Fibroblast of lung (primary cell): Measurements from ENCODE around the gene MEFV. TPM values are rescaled to one million over a fixed set of nuclear protein-coding genes. Genes with fewer than 3 reads are reported as not detected.

Experiments
- DNase-seq, 2 donors: peaks; one replicate each; pipeline versions ENCODE4 v3.0.0 to v3.0.0-alpha.2; 2010; ENCODE audit warnings: low read depth in 2 of 2
- H2AFZ ChIP-seq: 2 replicates; pipeline ENCODE4 v1.5.1; 2012; ENCODE audit warnings: low read length, control low read depth, inconsistent platforms
- H3K27ac ChIP-seq: 2 replicates; pipeline ENCODE4 v1.5.1; 2011; ENCODE audit warnings: low read length, control low read depth; ENCODE audit not compliant: insufficient read depth
- H3K27me3 ChIP-seq: 2 replicates; pipeline ENCODE4 v1.5.1; 2011; ENCODE audit warnings: mild to moderate bottlenecking, low read length; ENCODE audit not compliant: control insufficient read depth, insufficient read depth
- H3K36me3 ChIP-seq: 2 replicates; pipeline ENCODE4 v1.5.1; 2011; ENCODE audit warnings: low read length; ENCODE audit not compliant: control insufficient read depth, insufficient read depth
- H3K4me1 ChIP-seq: 2 replicates; pipeline ENCODE4 v1.5.1; 2011; ENCODE audit warnings: low read length; ENCODE audit not compliant: control insufficient read depth, insufficient read depth; ENCODE audit errors: extremely low read depth
- H3K4me2 ChIP-seq: 2 replicates; pipeline ENCODE4 v1.5.1; 2011; ENCODE audit warnings: low read length, control low read depth; ENCODE audit not compliant: insufficient read depth; ENCODE audit errors: extremely low read depth
- H3K4me3 ChIP-seq, 4 experiments: fragments of 200-600 bp in 1 of 4; sonication (generic) in 1 of 4; replicated peaks in 1 of 4; 2 replicates each; pipeline ENCODE4 v1.5.1; 2011 to 2016; ENCODE audit warnings: low read length in 4 of 4, low read depth in 3 of 4, mild to moderate bottlenecking in 3 of 4, control low read depth in 2 of 4, inconsistent platforms in 1 of 4, mixed read lengths in 1 of 4; ENCODE audit not compliant: insufficient read depth in 1 of 4; ENCODE audit errors: control extremely low read depth in 1 of 4
- H3K79me2 ChIP-seq: 2 replicates; pipeline ENCODE4 v1.5.1; 2012; ENCODE audit warnings: mild to moderate bottlenecking, low read length, inconsistent platforms; ENCODE audit not compliant: control insufficient read depth, insufficient read depth
- H3K9ac ChIP-seq: 2 replicates; pipeline ENCODE4 v1.5.1; 2011; ENCODE audit warnings: mild to moderate bottlenecking, low read length, control low read depth; ENCODE audit not compliant: insufficient read depth
- H3K9me3 ChIP-seq: 2 replicates; pipeline ENCODE4 v1.5.1; 2012; ENCODE audit warnings: low read depth, low read length; ENCODE audit not compliant: control insufficient read depth, insufficient read depth
- H4K20me1 ChIP-seq: 2 replicates; pipeline ENCODE4 v1.5.1; 2011; ENCODE audit warnings: low read length; ENCODE audit not compliant: control insufficient read depth, insufficient read depth; ENCODE audit errors: extremely low read depth
- EZH2 ChIP-seq: IDR thresholded peaks from 2 replicates; pipeline ENCODE4 v1.5.1; 2012; ENCODE audit warnings: low read length, control low read depth, mild to moderate bottlenecking; ENCODE audit errors: missing control alignments
- polyA plus RNA-seq, 2 donors: library from polyadenylated mRNA; depleted of rRNA in 1 of 2; stranded (reverse) in 1 of 2; unstranded in 1 of 2; fragments of >200 nt; gene quantifications; 2 replicates each; pipeline ENCODE4 v1.2.1, GENCODE V29; 2011 to 2012; ENCODE audit warnings: missing spikeins in 1 of 2
- total RNA-seq: library from RNA; depleted of rRNA; stranded (reverse); fragments of >200 nt; gene quantifications from 2 replicates; pipeline ENCODE4 v1.2.1, GENCODE V29; 2014
- TF ChIP-seq, protein P1 (sequence below), 2 donors: IDR thresholded peaks in 1 of 2; conservative IDR thresholded peaks in 1 of 2; 1 replicate in 1 of 2; 2 replicates in 1 of 2; pipeline ENCODE4 v1.5.1; 2011 to 2012; ENCODE audit warnings: low read length in 2 of 2, control low read depth in 1 of 2, inconsistent platforms in 1 of 2, low read depth in 1 of 2, mild to moderate bottlenecking in 1 of 2

Gene MEFV
- total and polyA plus RNA-seq, 2 donors (not counting 1 experiment from before 2014, with no cell fraction given) = 0.17 TPM; not detected in 1

- no peaks in the 10 kb centered on the region for H3K27me3 ChIP-seq
- no peaks in the 10 kb centered on the region for H3K36me3 ChIP-seq
- H3K4me2 ChIP-seq = no peak overlapping the region
- no peak overlapping the region for H2AFZ ChIP-seq
- H3K9me3 ChIP-seq = no peaks in the 10 kb centered on the region
- no peak overlapping the region for H3K4me3 ChIP-seq
- no peak for DNase-seq
- H3K79me2 ChIP-seq = no peaks in the 10 kb centered on the region
- H3K4me1 ChIP-seq = no peaks in the 10 kb centered on the region
- no peak overlapping the region for H3K9ac ChIP-seq
- H3K27ac ChIP-seq = no peak overlapping the region
- TF ChIP-seq, protein P1, sequence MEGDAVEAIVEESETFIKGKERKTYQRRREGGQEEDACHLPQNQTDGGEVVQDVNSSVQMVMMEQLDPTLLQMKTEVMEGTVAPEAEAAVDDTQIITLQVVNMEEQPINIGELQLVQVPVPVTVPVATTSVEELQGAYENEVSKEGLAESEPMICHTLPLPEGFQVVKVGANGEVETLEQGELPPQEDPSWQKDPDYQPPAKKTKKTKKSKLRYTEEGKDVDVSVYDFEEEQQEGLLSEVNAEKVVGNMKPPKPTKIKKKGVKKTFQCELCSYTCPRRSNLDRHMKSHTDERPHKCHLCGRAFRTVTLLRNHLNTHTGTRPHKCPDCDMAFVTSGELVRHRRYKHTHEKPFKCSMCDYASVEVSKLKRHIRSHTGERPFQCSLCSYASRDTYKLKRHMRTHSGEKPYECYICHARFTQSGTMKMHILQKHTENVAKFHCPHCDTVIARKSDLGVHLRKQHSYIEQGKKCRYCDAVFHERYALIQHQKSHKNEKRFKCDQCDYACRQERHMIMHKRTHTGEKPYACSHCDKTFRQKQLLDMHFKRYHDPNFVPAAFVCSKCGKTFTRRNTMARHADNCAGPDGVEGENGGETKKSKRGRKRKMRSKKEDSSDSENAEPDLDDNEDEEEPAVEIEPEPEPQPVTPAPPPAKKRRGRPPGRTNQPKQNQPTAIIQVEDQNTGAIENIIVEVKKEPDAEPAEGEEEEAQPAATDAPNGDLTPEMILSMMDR (conservative IDR thresholded peaks at IDR 0.05 in 1 of 2, IDR thresholded peaks at IDR 0.05 in 1 of 2; ENCODE audit: low read depth in 1 of 2, low read length in 2 of 2) = no peak
- no peak for TF ChIP-seq EZH2
- no peaks in the 10 kb centered on the region for H4K20me1 ChIP-seq
These were observed 2.1 kb downstream of the MEFV start for GRCh38 chr16:3254309-3254708.

DNA sequence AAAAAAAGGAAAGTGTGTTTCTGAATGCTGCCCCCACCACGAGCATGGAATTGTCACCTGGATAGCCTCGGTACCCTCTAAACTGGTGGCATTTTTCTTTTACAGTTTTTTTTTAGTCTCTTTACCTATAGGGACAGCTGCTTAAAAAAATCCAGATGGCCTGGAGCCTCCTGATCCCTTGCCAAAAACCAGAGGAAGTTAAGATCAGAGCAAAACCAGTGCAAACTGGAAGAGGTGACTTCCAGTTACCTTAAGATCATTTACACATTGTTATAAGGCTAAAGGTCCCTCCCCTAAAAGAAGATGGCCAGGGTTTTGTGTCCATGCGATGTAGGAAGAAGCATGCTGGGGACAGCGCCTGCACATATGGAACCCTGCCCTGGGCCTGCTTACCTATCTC lies 3.5 kb downstream of the MEFV start:
- no peak overlapping the region for H3K4me2 ChIP-seq
- DNase-seq = no peak
- no peak overlapping the region for H3K9ac ChIP-seq
- no peaks in the 10 kb centered on the region for H3K9me3 ChIP-seq
- H3K4me1 ChIP-seq = no peaks in the 10 kb centered on the region
- H2AFZ ChIP-seq = no peak overlapping the region
- no peaks in the 10 kb centered on the region for H3K36me3 ChIP-seq
- no peaks in the 10 kb centered on the region for H4K20me1 ChIP-seq
- peaks cover 4% of the 10 kb centered on the region for H3K27me3 ChIP-seq
- no peak overlapping the region for H3K4me3 ChIP-seq
- no peak overlapping the region for H3K27ac ChIP-seq
- no peaks in the 10 kb centered on the region for H3K79me2 ChIP-seq
- TF ChIP-seq, protein P1 (conservative IDR thresholded peaks at IDR 0.05 in 1 of 2, IDR thresholded peaks at IDR 0.05 in 1 of 2; ENCODE audit: low read depth in 1 of 2, low read length in 2 of 2) = no peak
- TF ChIP-seq EZH2 = no peak

DNA sequence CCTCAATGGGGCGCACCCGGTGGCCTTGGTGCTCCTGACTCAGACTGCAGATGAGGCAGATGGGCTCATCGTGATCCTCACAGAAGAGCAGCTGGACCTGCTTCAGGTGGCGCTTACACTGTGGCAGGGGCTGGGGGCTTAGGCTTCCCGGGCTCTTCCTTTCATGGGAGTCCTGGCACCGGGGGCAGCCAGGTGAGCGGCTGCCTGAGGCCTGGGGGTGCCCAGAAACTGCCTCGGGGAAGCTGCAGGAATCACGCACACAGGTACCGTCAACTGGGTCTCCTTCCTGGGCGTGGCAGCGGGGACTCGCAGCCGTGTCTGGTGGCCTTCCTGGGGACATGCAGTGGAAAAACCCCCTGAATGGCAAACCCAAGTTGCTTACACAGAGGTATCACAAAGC lies 7.0 kb downstream of the MEFV start:
- TF ChIP-seq, protein P1 (conservative IDR thresholded peaks at IDR 0.05 in 1 of 2, IDR thresholded peaks at IDR 0.05 in 1 of 2; ENCODE audit: low read depth in 1 of 2, low read length in 2 of 2) = no peak
- TF ChIP-seq EZH2 = no peak
- H3K4me2 ChIP-seq = no peak overlapping the region

More for the DNA sequence above, 7.0 kb downstream of the MEFV start:
- H3K9ac ChIP-seq = no peak overlapping the region
- no peaks in the 10 kb centered on the region for H4K20me1 ChIP-seq
- H3K27me3 ChIP-seq = peaks cover 4% of the 10 kb centered on the region
- no peak for DNase-seq
- H3K4me1 ChIP-seq = no peaks in the 10 kb centered on the region
- no peaks in the 10 kb centered on the region for H3K36me3 ChIP-seq
- H2AFZ ChIP-seq = no peak overlapping the region
- no peaks in the 10 kb centered on the region for H3K9me3 ChIP-seq
- no peaks in the 10 kb centered on the region for H3K79me2 ChIP-seq
- H3K27ac ChIP-seq = no peak overlapping the region
- no peak overlapping the region for H3K4me3 ChIP-seq
